ENCODE measurements around the gene INAFM2.

The INAFM2 gene

DNA sequence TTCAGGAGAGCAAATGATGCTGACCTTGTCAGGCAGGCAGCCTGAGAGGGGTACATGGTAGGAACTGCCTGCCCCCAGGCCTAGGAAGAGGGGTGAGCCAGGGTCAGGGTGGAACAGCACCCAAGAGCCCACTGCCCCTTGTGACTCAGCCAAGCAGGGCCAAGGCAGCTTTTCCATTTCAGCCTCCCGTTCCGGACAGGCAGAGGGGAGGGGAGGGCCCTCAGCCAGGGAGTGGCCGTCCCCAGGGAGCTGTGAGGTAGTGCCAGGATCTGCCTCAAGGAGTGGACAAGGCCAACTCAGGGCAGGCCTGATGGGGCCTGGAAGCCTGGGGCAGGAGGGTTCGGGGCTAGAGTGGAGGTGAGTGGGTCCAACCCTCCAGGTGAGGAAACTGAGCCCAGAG is 35.5 kb upstream of the INAFM2 start:
- no peak for DNase-seq (ENCODE audit: low spot score)

GRCh38 chr15:40289140-40289775 is 34.2 kb upstream of the INAFM2 start:
- DNase-seq (ENCODE audit: low spot score) = no peak

GRCh38 chr15:40290545-40290917 is 33.0 kb upstream of the INAFM2 start:
- no peak for DNase-seq (ENCODE audit: low spot score)

DNA sequence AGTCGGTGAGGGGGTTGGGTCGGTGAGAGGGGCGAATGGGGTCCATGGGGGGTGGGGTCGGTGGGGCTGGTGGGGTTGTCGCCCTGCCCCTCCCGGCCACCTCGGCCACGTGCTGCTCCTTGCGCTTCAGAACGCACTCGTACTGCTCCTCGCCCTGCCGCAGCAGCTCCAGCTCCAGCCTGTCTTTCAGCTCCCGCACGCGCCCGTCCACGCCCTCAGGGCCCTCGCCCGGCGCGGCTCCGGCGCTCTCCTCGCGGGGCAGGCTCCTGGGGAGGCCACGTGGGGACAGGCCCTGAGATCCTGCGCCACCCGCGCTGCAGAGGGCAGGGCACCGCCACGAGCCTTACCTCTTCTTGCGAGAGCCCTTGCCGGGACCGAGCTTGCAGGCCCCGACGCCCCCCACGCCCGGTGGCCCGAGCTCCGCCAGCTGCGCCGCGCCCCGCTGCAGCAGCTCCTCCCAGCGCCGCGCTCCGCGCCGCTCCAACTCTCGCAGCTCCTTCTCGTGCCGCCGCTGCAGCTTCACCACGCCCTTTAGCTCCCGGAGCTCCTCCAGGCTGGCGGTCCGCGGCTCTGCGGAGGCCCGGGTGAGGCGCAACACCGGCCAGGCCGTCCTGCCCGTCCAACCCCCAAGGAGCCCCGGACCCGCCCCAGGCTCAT is 32.4 kb upstream of the INAFM2 start:
- DNase-seq (ENCODE audit: low spot score) = peak; percentile 67

- DNase-seq (ENCODE audit: low spot score) = no peak
These were observed 31.2 kb upstream of the INAFM2 start for GRCh38 chr15:40292246-40292645.

- DNase-seq (ENCODE audit: low spot score) = no peak
These were observed 30.5 kb upstream of the INAFM2 start for GRCh38 chr15:40293006-40293405.

- no peak for DNase-seq (ENCODE audit: low spot score)
These were observed 29.3 kb upstream of the INAFM2 start for GRCh38 chr15:40293905-40294895.

DNA sequence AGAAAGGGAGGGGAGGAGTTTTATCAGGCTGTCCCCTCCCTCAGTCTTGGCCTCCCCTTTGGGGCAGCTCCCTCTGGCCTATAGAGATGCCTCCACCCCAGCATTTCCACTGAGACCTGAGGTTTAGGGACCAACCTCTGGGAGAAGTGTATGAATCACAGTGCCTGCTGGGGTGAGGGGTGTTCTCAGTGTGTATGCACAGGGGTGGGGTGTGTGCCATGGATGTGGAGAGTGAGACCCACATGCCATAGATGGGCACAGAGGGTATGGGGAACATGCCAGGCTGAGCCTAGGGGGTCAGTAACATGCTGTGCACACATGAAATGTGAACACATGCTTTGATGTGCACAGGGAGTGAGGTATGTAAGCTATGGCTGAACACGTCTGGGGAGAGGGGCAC is 28.2 kb upstream of the INAFM2 start:
- no peak for DNase-seq (ENCODE audit: low spot score)

GRCh38 chr15:40295877-40296560 is 27.5 kb upstream of the INAFM2 start:
- DNase-seq (ENCODE audit: low spot score) = no peak

DNA sequence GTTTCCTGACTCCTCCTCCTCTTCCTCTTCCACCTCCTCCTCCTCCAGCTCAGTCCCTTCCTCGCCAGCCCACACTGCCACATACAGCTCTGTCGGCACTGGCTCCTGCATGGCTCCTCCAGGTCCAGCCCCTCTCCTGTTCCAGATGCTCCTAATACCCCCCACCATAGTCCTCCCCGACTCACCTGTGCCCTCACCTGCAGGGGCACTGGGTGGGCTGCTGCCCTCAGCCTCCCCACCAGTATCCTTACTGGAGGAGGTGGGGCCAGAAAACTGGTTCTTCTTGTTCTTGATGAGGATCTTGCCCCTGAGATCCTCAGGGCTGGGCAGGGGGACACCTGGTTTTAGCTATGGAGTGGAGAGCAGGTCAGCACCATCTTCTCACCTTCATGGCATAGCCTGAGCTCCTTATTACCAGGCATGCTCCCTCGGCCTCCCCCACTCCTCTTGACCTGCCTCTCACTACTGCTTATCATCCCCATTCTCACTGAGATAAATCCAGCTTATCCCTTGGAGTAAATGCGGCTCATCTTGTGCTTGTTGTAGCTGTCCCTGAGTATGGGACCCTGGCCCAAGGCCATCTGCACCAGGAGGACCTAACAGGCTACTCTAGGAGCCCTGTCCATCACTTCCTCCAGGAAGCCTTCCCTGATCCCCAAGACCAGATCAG is 26.8 kb upstream of the INAFM2 start:
- no peak for DNase-seq (ENCODE audit: low spot score)

DNA sequence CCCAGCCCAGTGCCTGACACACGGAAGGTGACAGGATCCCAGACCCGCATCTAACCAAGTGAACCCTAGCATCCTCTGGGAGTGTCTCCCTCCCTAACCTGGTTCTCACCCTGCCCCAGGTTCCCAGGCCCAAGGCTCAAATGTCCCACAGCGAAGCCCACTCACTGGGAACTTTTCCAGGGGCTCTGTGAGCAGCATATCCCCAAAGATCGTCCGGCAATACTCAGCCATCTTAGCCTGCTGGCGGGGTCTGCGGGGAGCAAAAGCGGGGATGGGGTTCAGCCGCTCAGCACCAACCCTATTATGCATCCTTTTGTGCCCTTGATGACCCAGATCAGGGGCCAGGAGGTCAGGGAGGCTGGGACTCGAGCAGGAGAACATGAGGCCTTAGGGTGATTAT is 26.1 kb upstream of the INAFM2 start:
- DNase-seq (ENCODE audit: low spot score) = no peak

- no peak for DNase-seq (ENCODE audit: low spot score)
These were observed 25.1 kb upstream of the INAFM2 start for GRCh38 chr15:40298216-40298935.

- DNase-seq (ENCODE audit: low spot score) = no peak
These were observed 23.1 kb upstream of the INAFM2 start for GRCh38 chr15:40300367-40300766.

- DNase-seq (ENCODE audit: low spot score) = no peak
These were observed 22.7 kb upstream of the INAFM2 start for GRCh38 chr15:40300771-40301170.

DNA sequence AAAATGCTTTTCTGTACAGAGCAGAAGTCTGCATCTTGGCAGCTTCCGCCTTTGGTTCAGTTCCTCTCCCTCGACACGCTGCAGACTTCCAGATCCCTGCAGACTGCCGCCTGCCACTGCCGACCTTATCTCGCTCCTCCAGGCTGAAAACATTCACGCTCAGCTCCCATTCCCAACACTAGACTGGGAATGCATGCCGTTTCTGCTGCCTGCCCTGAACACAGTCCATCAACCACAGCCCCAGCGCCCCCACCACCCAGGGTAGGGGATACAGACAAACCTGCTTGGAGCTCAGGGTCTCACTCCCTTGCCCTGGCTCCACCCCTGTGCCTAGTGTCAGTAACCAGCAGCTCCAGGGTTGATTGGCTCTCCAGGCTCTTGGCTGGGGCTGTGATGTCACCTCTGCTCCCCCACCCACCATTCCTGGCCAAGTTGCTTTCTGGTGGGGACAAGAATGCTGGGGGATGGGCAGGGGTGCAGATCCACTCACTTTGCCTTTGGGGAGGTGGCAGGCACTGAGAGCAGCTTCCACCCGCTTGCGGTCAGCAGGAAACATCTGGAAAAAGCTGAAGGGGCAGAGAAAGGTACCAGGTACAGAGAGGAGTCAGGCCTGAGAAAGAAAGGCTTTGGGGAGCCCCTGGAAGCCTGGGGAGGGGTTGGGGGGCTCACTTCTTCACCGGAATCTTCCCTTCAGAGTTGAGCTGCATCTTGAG is 21.9 kb upstream of the INAFM2 start:
- DNase-seq (ENCODE audit: low spot score) = no peak

GRCh38 chr15:40302288-40302886 is 21.1 kb upstream of the INAFM2 start:
- no peak for DNase-seq (ENCODE audit: low spot score)

DNA sequence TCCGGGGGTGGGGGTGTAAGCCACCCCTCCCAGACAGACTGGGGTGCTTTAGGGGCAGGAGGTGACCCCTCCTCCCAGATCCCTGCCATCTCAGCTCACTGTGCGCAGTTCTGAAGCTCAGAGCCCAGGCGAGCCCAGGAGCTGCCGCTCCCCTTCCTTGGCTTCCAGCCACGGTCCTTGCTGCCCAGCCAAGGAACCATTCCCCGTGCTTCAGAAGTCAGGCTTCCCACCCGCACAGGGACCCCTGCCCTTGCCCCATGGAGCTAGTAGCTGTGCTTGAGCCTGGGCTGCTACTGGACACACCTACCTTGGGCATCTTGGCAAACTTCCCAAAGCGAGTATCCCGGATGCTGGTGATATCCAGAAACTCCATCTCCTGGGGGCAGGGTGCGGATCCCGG is 20.5 kb upstream of the INAFM2 start:
- DNase-seq (ENCODE audit: low spot score) = no peak

- no peak for DNase-seq (ENCODE audit: low spot score)
These were observed 19.9 kb upstream of the INAFM2 start for GRCh38 chr15:40303576-40303975.

GRCh38 chr15:40305281-40305680 is 18.2 kb upstream of the INAFM2 start:
- no peak for DNase-seq (ENCODE audit: low spot score)

DNA sequence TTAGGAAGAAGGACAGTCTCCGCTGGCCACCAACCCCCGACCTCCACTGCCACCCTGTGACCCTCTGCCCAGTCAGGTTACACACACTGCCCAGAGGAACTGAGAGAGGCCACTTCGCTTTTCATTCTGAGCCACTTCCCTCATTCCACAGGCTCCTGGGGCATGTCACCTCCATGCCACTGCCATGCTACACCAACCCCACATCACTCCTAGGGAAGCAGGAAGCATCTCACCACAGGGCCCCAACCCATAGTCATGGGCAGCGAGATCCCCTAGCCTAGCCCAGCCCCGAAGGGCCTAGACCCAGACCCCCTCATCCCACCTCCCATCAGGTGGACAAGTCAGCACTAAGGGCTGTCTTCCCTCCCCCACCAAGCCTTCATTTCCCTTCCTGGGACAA is 17.1 kb upstream of the INAFM2 start:
- DNase-seq (ENCODE audit: low spot score) = no peak
